ENCODE results near the gene SERINC3.

Gene SERINC3

GRCh38 chr20:44450903-44451450 is 70.9 kb downstream of the SERINC3 start:
- no peak for TF ChIP-seq CTCF (IDR thresholded peaks at IDR 0.05)
- Histone ChIP-seq H3K4me3 (no peak overlapping the region), H3K27ac (no peak overlapping the region)
- no peak for DNase-seq (ENCODE audit: low spot score)

- no peak for TF ChIP-seq CTCF (IDR thresholded peaks at IDR 0.05)
- H3K4me3 ChIP-seq = no peak overlapping the region
- no peak overlapping the region for H3K27ac ChIP-seq
- no peak for DNase-seq (ENCODE audit: low spot score)
Observed at GRCh38 chr20:44450281-44450889, 71.5 kb downstream of the SERINC3 start.

GRCh38 chr20:44449864-44450263 is 72.0 kb downstream of the SERINC3 start:
- no peak for DNase-seq (ENCODE audit: low spot score)
- Histone ChIP-seq H3K4me3 (no peak overlapping the region), H3K27ac (no peak overlapping the region)
- no peak for TF ChIP-seq CTCF (IDR thresholded peaks at IDR 0.05)

- no peak for TF ChIP-seq CTCF (IDR thresholded peaks at IDR 0.05)
- no peak overlapping the region for H3K4me3 ChIP-seq
- no peak for DNase-seq (ENCODE audit: low spot score)
- no peak overlapping the region for H3K27ac ChIP-seq
Observed at GRCh38 chr20:44448753-44449546, 72.9 kb downstream of the SERINC3 start.

- no peak for DNase-seq (ENCODE audit: low spot score)
- no peak for TF ChIP-seq CTCF (IDR thresholded peaks at IDR 0.05)
- no peak overlapping the region for H3K4me3 ChIP-seq
- H3K27ac ChIP-seq = no peak overlapping the region
Observed at GRCh38 chr20:44447827-44448419, 73.9 kb downstream of the SERINC3 start.
